ENCODE measurements around the gene TMOD1. TPM values are rescaled to one million over a fixed set of nuclear protein-coding genes. Genes with fewer than 3 reads are reported as not detected.

Gene TMOD1
- total and polyA plus RNA-seq, 4 donors = 9.2 to 20.0 (median 14.1) TPM

DNA sequence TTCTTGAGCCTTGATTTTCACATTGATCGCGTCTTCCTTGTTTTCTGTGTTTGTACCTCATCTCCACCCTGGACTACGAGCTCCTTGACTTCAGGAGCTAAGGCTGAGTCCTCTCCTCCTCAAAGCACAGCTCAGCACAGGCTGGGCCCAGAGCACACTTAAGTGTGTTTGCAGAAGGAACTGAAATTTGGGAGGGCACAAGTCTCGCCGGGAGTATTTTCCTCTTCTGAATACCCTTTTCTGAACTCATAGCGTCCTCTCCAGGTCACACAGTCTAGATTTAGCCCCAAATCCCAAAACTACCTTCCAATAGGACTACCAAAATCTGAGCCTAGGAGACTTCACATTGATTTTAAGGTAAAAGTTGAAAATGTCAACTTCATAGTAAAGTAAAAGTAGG lies 90.1 kb downstream of the TMOD1 start:
- no peak overlapping the region for H3K9ac ChIP-seq (ENCODE audit: low read depth in 1 of 2, low read length in 2 of 2)
- H3K4me1 ChIP-seq (ENCODE audit: control insufficient read depth in 4 of 4, insufficient read depth in 4 of 4, low read length in 3 of 4) = no peaks in the 10 kb centered on the region
- H3K27me3 ChIP-seq (ENCODE audit: control insufficient read depth in 4 of 4, insufficient read depth in 4 of 4, low read length in 3 of 4) = no peaks in the 10 kb centered on the region
- WGBS = 88% methylated on average over 6 of the region's 6 CpGs
- no peak overlapping the region for H3K27ac ChIP-seq (ENCODE audit: low read depth in 1 of 2, low read length in 2 of 2)
- TF ChIP-seq, protein P1, sequence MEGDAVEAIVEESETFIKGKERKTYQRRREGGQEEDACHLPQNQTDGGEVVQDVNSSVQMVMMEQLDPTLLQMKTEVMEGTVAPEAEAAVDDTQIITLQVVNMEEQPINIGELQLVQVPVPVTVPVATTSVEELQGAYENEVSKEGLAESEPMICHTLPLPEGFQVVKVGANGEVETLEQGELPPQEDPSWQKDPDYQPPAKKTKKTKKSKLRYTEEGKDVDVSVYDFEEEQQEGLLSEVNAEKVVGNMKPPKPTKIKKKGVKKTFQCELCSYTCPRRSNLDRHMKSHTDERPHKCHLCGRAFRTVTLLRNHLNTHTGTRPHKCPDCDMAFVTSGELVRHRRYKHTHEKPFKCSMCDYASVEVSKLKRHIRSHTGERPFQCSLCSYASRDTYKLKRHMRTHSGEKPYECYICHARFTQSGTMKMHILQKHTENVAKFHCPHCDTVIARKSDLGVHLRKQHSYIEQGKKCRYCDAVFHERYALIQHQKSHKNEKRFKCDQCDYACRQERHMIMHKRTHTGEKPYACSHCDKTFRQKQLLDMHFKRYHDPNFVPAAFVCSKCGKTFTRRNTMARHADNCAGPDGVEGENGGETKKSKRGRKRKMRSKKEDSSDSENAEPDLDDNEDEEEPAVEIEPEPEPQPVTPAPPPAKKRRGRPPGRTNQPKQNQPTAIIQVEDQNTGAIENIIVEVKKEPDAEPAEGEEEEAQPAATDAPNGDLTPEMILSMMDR (IDR thresholded peaks at IDR 0.05; ENCODE audit: low read depth, low read length, missing input control) = no peak
- no peak for TF ChIP-seq HNF4G (IDR thresholded peaks at IDR 0.05)
- no peak for TF ChIP-seq FOXA1 (IDR thresholded peaks at IDR 0.05)
- TF ChIP-seq RXRA (IDR thresholded peaks at IDR 0.05) = no peak
- TF ChIP-seq RAD21 (IDR thresholded peaks at IDR 0.05) = no peak
- TF ChIP-seq JUND (IDR thresholded peaks at IDR 0.05) = no peak
- TF ChIP-seq TAF1 (conservative IDR thresholded peaks at IDR 0.05) = no peak
- no peak for TF ChIP-seq SP1 (IDR thresholded peaks at IDR 0.05)
- no peak for TF ChIP-seq EGR1 (IDR thresholded peaks at IDR 0.05; ENCODE audit: low read depth in 2 of 2)
- TF ChIP-seq HNF4A (conservative IDR thresholded peaks at IDR 0.05) = no peak
- no peak for TF ChIP-seq FOXA2 (IDR thresholded peaks at IDR 0.05)
- TF ChIP-seq, protein P2, sequence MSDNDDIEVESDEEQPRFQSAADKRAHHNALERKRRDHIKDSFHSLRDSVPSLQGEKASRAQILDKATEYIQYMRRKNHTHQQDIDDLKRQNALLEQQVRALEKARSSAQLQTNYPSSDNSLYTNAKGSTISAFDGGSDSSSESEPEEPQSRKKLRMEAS (IDR thresholded peaks at IDR 0.05) = no peak
- TF ChIP-seq REST (IDR thresholded peaks at IDR 0.05) = no peak
- no peak for TF ChIP-seq ATF3 (IDR thresholded peaks at IDR 0.05)
- TF ChIP-seq, protein P3, sequence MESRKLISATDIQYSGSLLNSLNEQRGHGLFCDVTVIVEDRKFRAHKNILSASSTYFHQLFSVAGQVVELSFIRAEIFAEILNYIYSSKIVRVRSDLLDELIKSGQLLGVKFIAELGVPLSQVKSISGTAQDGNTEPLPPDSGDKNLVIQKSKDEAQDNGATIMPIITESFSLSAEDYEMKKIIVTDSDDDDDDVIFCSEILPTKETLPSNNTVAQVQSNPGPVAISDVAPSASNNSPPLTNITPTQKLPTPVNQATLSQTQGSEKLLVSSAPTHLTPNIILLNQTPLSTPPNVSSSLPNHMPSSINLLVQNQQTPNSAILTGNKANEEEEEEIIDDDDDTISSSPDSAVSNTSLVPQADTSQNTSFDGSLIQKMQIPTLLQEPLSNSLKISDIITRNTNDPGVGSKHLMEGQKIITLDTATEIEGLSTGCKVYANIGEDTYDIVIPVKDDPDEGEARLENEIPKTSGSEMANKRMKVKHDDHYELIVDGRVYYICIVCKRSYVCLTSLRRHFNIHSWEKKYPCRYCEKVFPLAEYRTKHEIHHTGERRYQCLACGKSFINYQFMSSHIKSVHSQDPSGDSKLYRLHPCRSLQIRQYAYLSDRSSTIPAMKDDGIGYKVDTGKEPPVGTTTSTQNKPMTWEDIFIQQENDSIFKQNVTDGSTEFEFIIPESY (IDR thresholded peaks at IDR 0.05) = no peak
- no peak for TF ChIP-seq YY1 (IDR thresholded peaks at IDR 0.05)
- no peaks in the 10 kb centered on the region for H3K9me3 ChIP-seq (ENCODE audit: control insufficient read depth in 4 of 4, low read length in 3 of 4)
- H3K4me3 ChIP-seq (ENCODE audit: low read depth in 1 of 3, low read length in 3 of 3) = no peak overlapping the region
- H3K36me3 ChIP-seq (ENCODE audit: control insufficient read depth in 4 of 4, insufficient read depth in 3 of 4, low read depth in 1 of 4, low read length in 3 of 4) = no peaks in the 10 kb centered on the region
- no peak for DNase-seq (ENCODE audit: low spot score)

GRCh38 chr9:97592126-97592525 lies 90.7 kb downstream of the TMOD1 start:
- Histone ChIP-seq H3K4me3 (ENCODE audit: low read depth in 1 of 3, low read length in 3 of 3) (no peak overlapping the region), H3K36me3 (ENCODE audit: control insufficient read depth in 4 of 4, insufficient read depth in 3 of 4, low read depth in 1 of 4, low read length in 3 of 4) (no peaks in the 10 kb centered on the region), H3K9me3 (ENCODE audit: control insufficient read depth in 4 of 4, low read length in 3 of 4) (no peaks in the 10 kb centered on the region), H3K27me3 (ENCODE audit: control insufficient read depth in 4 of 4, insufficient read depth in 4 of 4, low read length in 3 of 4) (no peaks in the 10 kb centered on the region), H3K27ac (ENCODE audit: low read depth in 1 of 2, low read length in 2 of 2) (no peak overlapping the region), H3K4me1 (ENCODE audit: control insufficient read depth in 4 of 4, insufficient read depth in 4 of 4, low read length in 3 of 4) (no peaks in the 10 kb centered on the region), H3K9ac (ENCODE audit: low read depth in 1 of 2, low read length in 2 of 2) (no peak overlapping the region)
- 83% methylated on average over 1 of the region's 1 CpG for WGBS
- no peak for TF ChIP-seq SP1 (IDR thresholded peaks at IDR 0.05)
- TF ChIP-seq HNF4G (IDR thresholded peaks at IDR 0.05) = no peak
- TF ChIP-seq, protein P1 (IDR thresholded peaks at IDR 0.05; ENCODE audit: low read depth, low read length, missing input control) = no peak
- TF ChIP-seq EGR1 (IDR thresholded peaks at IDR 0.05; ENCODE audit: low read depth in 2 of 2) = no peak
- no peak for TF ChIP-seq YY1 (IDR thresholded peaks at IDR 0.05)
- TF ChIP-seq, protein P3 (IDR thresholded peaks at IDR 0.05) = no peak
- TF ChIP-seq, protein P2 (IDR thresholded peaks at IDR 0.05) = no peak
- TF ChIP-seq TAF1 (conservative IDR thresholded peaks at IDR 0.05) = no peak
- no peak for TF ChIP-seq HNF4A (conservative IDR thresholded peaks at IDR 0.05)
- no peak for DNase-seq (ENCODE audit: low spot score)
